ENCODE results near the gene MACROH2A1.

MACROH2A1 gene

DNA sequence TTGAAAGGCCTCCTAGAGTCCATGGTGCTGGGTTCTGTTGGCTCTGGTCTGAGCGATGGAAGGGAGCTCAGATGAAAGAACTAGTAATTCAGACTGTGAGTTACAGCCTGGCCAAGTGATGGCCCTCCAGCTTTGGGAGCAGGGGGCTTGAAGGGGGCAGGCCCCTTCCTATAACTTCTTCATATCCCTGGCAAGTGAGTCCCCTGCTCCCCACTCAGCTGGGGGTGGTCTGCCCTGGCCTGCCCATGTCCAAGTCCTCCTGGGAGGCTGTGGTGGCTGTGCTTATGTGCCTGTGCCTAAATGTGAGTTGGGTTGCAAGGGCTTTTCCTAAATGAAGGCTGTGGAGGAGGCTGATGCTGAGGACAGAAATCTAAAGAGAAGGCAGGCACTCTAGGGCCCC, 80.1 kb downstream of the MACROH2A1 start:
- no peak for DNase-seq (ENCODE audit: low read depth in 2 of 2)

- DNase-seq (ENCODE audit: low read depth in 2 of 2): no peak
Measured at GRCh38 chr5:135318037-135318436, 81.0 kb downstream of the MACROH2A1 start.

- DNase-seq (ENCODE audit: low read depth in 2 of 2): no peak
Measured at GRCh38 chr5:135317286-135317685, 81.7 kb downstream of the MACROH2A1 start.

- DNase-seq (ENCODE audit: low read depth in 2 of 2): no peak
Measured at GRCh38 chr5:135315386-135315785, 83.6 kb downstream of the MACROH2A1 start.

DNA sequence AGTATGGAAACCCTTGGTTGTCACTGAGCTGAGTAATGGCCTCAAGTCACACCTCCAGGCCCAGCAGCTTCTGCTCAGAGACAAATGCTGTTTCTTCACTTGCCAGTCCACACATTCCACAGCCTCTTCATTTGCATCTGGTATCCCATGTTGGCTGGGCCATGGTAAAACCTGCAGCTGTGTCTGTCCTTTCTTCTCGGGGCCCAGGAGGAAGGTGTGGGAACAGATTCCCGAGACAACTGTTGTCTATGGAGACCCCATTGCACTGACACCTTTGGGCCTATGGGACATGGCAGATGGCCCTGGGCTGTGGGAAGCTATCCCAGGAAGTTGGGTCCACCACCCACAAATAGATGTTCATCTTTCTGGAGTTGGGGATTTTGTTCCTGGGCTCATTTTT, 85.1 kb downstream of the MACROH2A1 start:
- no peak for DNase-seq (ENCODE audit: low read depth in 2 of 2)

DNA sequence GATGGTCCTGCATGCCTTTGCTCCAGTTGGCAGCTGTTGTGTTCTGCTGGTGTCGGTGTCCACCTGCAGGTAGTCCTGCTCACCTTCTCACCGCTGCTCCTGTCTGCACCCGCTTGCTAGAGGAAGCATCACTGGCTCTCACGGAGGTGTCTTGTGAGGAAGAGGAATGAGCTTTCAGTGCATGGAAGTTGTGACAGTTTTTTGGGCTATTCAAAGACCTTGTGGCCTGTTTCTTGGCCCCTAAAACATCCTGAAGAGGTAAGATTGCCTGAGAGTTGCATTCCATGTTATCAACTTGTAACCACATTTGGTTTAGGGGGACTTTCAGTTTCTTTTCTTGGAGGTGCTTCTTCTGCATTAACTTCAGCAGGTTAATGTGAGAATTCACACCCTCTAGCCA, 85.6 kb downstream of the MACROH2A1 start:
- no peak for DNase-seq (ENCODE audit: low read depth in 2 of 2)

DNA sequence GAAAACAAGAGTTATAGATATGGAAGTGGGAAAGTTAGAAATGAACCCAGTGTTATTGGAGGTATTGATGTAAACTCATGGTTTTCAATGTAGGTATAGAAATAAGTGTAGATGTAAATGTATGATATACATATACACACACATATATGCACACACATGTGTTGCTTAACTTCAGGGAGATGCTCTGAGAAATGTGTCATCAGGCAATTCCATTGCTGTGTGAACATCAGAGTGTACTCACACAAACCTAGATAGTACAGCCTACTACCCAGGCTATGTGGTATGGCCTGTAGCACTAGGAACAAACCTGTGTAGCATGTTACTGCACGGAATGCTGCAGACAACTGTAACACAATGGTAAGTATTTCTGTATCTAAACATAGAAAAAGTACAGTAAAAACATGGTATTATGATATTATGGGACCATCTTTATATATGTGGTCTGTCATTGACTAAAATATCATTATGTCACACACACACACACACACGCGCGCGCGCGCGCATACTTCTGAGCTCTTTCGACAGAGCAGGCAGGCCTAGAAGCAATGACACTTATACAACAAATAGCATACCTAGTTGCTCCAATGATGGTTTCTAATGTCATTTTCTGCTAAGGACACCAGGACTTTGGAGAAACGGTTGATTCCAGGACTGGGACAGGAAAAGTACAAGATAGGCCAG, 86.6 kb downstream of the MACROH2A1 start:
- DNase-seq (ENCODE audit: low read depth in 2 of 2): no peak

- DNase-seq (ENCODE audit: low read depth in 2 of 2): no peak
Measured at GRCh38 chr5:135310328-135310989, 88.6 kb downstream of the MACROH2A1 start.

GRCh38 chr5:135309391-135310327, 89.4 kb downstream of the MACROH2A1 start:
- no peak for DNase-seq (ENCODE audit: low read depth in 2 of 2)

- no peak for DNase-seq (ENCODE audit: low read depth in 2 of 2)
Measured at GRCh38 chr5:135308752-135309151, 90.3 kb downstream of the MACROH2A1 start.

- no peak for DNase-seq (ENCODE audit: low read depth in 2 of 2)
Measured at GRCh38 chr5:135308245-135308644, 90.8 kb downstream of the MACROH2A1 start.

- DNase-seq (ENCODE audit: low read depth in 2 of 2): no peak
Measured at GRCh38 chr5:135307143-135307903, 91.7 kb downstream of the MACROH2A1 start.

DNA sequence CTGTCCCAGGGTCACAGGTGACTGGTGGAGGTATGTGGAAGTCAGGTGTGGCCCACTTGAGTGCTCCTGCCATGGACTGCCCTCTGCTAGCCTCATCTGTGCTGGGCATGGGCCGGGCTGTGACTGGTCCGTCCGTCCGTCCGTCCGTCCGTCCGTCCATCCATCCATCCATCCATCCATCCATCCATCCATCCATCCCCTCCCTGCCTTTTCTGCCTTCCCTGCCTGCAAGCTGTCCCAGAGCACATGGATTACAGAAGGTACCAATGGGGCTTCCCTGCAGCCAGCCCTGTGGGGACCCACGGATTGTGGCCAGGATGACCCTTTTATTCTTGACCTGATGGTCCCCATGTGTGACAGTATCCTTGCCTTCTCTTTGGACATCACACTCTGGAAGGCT, 92.5 kb downstream of the MACROH2A1 start:
- DNase-seq (ENCODE audit: low read depth in 2 of 2): no peak

DNA sequence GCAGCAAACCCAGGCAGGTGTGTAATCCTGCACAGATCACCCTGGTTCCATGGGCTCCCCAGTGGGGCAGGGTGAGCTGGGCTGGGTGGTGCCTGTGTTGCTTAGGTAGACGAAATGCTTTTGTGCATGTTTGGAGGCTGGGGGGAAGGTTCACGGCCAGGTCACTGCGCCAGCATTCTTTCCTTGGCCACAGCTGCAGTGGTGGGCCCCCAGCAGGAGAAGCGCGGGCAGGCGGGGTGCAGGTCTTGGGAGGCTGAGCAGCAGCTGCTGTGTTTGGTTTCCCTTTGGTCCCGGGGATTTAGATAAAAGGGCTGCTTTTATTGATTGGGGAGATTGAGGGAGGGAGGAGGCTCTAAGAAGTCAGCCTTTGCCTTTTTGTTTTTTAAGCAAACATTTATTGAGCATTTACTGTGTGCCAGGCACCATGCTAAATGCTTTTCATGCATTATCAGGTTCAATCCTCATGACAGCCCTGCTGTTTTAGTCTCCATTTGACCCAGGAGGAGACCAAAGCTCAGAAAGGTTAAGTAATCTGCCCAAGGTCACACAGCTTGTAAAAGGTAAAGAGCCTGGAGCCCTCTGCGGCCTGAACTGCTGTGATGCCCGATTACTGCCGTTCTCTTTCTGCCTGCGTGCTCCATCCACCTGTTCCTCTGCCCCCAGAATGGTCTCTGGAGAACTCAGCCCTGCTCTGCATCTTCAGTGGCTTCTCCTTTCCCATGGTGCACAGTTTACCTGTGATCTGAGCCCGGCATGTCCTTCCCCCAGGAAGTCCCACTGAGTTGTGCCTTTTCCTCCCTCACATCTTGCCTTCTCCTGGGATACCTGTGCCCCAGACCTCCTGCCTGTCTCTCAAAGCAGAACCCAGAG, 94.4 kb downstream of the MACROH2A1 start:
- no peak for DNase-seq (ENCODE audit: low read depth in 2 of 2)

DNA sequence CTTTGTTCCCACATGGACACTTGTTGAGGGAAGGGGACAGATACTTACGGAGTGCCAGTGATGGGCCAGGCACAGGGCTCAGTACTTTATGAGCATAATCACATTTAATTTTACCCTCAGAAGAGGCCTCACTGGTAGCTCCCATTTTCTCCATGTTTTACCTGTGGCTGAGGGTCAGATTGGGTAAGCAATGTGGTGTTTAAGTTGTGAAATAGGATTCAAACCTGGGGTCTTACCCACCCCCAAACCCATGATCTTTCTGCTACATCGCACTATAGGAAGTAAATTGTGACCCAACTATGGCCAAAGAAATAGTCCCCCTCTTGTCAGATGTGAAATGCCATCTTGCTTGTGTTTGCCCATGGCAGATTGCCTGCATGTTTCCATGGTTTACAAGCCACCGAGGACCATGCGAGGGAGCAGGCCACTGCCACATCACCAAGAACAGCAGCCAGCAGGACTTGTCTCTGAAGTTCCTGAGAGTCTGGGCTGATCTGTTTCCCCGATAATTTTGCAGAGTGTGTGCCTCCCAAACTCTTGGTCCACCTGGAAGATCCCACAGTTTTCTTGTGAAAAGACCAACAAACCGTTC, 95.4 kb downstream of the MACROH2A1 start:
- DNase-seq (ENCODE audit: low read depth in 2 of 2): no peak

- DNase-seq (ENCODE audit: low read depth in 2 of 2): no peak
Measured at GRCh38 chr5:135296900-135297816, 101.9 kb downstream of the MACROH2A1 start.

- no peak for DNase-seq (ENCODE audit: low read depth in 2 of 2)
Measured at GRCh38 chr5:135295852-135296251, 103.2 kb downstream of the MACROH2A1 start.

DNA sequence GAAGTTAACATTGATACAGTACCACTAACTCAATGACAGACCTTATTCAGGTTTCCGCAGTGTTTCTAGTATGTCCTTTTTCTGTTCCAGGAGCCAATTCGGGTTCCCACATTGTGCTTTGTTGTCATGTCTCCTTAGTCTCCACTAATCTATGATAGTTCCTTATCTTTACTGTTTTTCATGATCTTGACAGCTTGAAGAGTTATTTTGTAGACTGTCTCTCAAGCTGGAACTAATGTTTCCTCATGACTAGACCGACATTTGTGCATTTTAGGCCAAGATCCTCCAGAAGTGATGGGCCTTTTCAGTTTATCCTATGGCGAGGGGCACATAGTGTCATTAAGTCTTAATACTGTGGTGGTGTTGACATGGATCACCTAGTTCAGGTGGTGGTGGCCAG, 104.2 kb downstream of the MACROH2A1 start:
- DNase-seq (ENCODE audit: low read depth in 2 of 2): no peak

GRCh38 chr5:135289651-135290050, 109.4 kb downstream of the MACROH2A1 start:
- DNase-seq (ENCODE audit: low read depth in 2 of 2): no peak
